GM18520 (cell line): ENCODE measurements around the gene STIMATE.

Experiments
- ATAC-seq: cut with Tn5 transposase; IDR thresholded peaks from one replicate; pipeline ENCODE4 v1.9.1; 2021; ENCODE audit not compliant: unreplicated experiment

STIMATE gene

GRCh38 chr3:52894756-52895155, 2.6 kb downstream of the STIMATE start:
- ATAC-seq, result no peak

GRCh38 chr3:52893723-52894122, 3.6 kb downstream of the STIMATE start:
- no peak for ATAC-seq

- no peak for ATAC-seq
These were observed 4.6 kb downstream of the STIMATE start for GRCh38 chr3:52892625-52893311.

GRCh38 chr3:52892290-52892624, 5.1 kb downstream of the STIMATE start:
- no peak for ATAC-seq

GRCh38 chr3:52891615-52892081, 5.7 kb downstream of the STIMATE start:
- ATAC-seq, result no peak

GRCh38 chr3:52891164-52891563, 6.2 kb downstream of the STIMATE start:
- ATAC-seq, result no peak

GRCh38 chr3:52890735-52891134, 6.6 kb downstream of the STIMATE start:
- ATAC-seq, result no peak

GRCh38 chr3:52889901-52890300, 7.4 kb downstream of the STIMATE start:
- no peak for ATAC-seq

GRCh38 chr3:52887166-52887565, 10.2 kb downstream of the STIMATE start:
- no peak for ATAC-seq

GRCh38 chr3:52886049-52886730, 11.2 kb downstream of the STIMATE start:
- ATAC-seq, result no peak

- no peak for ATAC-seq
These were observed 15.0 kb downstream of the STIMATE start for GRCh38 chr3:52882377-52882776.

GRCh38 chr3:52881871-52882270, 15.5 kb downstream of the STIMATE start:
- no peak for ATAC-seq

GRCh38 chr3:52880474-52880873, 16.9 kb downstream of the STIMATE start:
- no peak for ATAC-seq

- ATAC-seq, result no peak
These were observed 17.3 kb downstream of the STIMATE start for GRCh38 chr3:52880047-52880446.

GRCh38 chr3:52879581-52879980, 17.8 kb downstream of the STIMATE start:
- ATAC-seq, result no peak

- no peak for ATAC-seq
These were observed 18.3 kb downstream of the STIMATE start for GRCh38 chr3:52879090-52879489.

GRCh38 chr3:52877085-52877484, 20.3 kb downstream of the STIMATE start:
- ATAC-seq, result no peak

GRCh38 chr3:52874864-52875587, 22.3 kb downstream of the STIMATE start:
- no peak for ATAC-seq

GRCh38 chr3:52874160-52874701, 23.1 kb downstream of the STIMATE start:
- ATAC-seq, result no peak

- no peak for ATAC-seq
These were observed 23.8 kb downstream of the STIMATE start for GRCh38 chr3:52873433-52874159.

- ATAC-seq, result no peak
These were observed 25.1 kb downstream of the STIMATE start for GRCh38 chr3:52872245-52872644.
